Measurements from ENCODE around the gene TIMM13.
A peak's percentile ranks its signal among the peaks of the same experiment; 100 is the strongest.
"Not testable (repeated sequence)": the region's sequence is repeated elsewhere in the genome, so short reads cannot be mapped to it uniquely, and the experiment has no call there.

The TIMM13 gene

GRCh38 chr19:2394054-2394441 lies 33.3 kb downstream of the TIMM13 start:
- Histone ChIP-seq H3K27ac (peak overlapping the region; percentile 95), H3K27me3 (ENCODE audit: insufficient read depth, low read depth) (no peaks in the 10 kb centered on the region), H3K9ac (peak overlapping the region; percentile 63), H3K4me1 (ENCODE audit: low read depth, poor library complexity, severe bottlenecking) (peaks cover 47% of the 10 kb centered on the region), H3K36me3 (ENCODE audit: insufficient read depth) (no peaks in the 10 kb centered on the region), H2AFZ (ENCODE audit: low read depth) (peak overlapping the region; percentile 45), H3K4me3 (IDR thresholded peaks at IDR 0.05; ENCODE audit: insufficient read depth, low read depth, low read length) (no peak overlapping the region), H3K4me2 (peak overlapping the region; percentile 90), H3K79me2 (ENCODE audit: insufficient read depth, low read depth) (no peaks in the 10 kb centered on the region), H4K20me1 (ENCODE audit: insufficient read depth) (no peaks in the 10 kb centered on the region)
- no peak for TF ChIP-seq CTCF (conservative IDR thresholded peaks at IDR 0.05; ENCODE audit: low read depth, low read length)

- H2AFZ ChIP-seq (ENCODE audit: low read depth); H3K36me3 ChIP-seq (ENCODE audit: insufficient read depth); H3K79me2 ChIP-seq (ENCODE audit: insufficient read depth, low read depth); H3K4me3 ChIP-seq (IDR thresholded peaks at IDR 0.05; ENCODE audit: insufficient read depth, low read depth, low read length); H4K20me1 ChIP-seq (ENCODE audit: insufficient read depth); H3K27me3 ChIP-seq (ENCODE audit: insufficient read depth, low read depth): not testable (repeated sequence)
- Histone ChIP-seq H3K4me2 (peak overlapping the region; percentile 90; the same call in 1 of the 2 replicates), H3K27ac (peak overlapping the region; percentile 95; the same call in 1 of the 2 replicates), H3K4me1 (ENCODE audit: low read depth, poor library complexity, severe bottlenecking) (peaks cover 47% of the 10 kb centered on the region), H3K9ac (peak overlapping the region; percentile 63; the same call in 1 of the 2 replicates)
Observed at GRCh38 chr19:2392899-2393298, 34.5 kb downstream of the TIMM13 start.

GRCh38 chr19:2392366-2392765 lies 35.0 kb downstream of the TIMM13 start:
- TF ChIP-seq CTCF (conservative IDR thresholded peaks at IDR 0.05; ENCODE audit: low read depth, low read length), result no peak
- Histone ChIP-seq H3K4me1 (ENCODE audit: low read depth, poor library complexity, severe bottlenecking) (peaks cover 47% of the 10 kb centered on the region), H2AFZ (ENCODE audit: low read depth) (no peak overlapping the region), H3K4me3 (IDR thresholded peaks at IDR 0.05; ENCODE audit: insufficient read depth, low read depth, low read length) (no peak overlapping the region), H3K4me2 (no peak overlapping the region), H3K79me2 (ENCODE audit: insufficient read depth, low read depth) (no peaks in the 10 kb centered on the region), H4K20me1 (ENCODE audit: insufficient read depth) (no peaks in the 10 kb centered on the region), H3K9ac (no peak overlapping the region), H3K36me3 (ENCODE audit: insufficient read depth) (no peaks in the 10 kb centered on the region), H3K27ac (no peak overlapping the region), H3K27me3 (ENCODE audit: insufficient read depth, low read depth) (no peaks in the 10 kb centered on the region)

- Histone ChIP-seq H3K4me2 (no peak overlapping the region), H3K9ac (no peak overlapping the region), H3K27ac (no peak overlapping the region), H4K20me1 (ENCODE audit: insufficient read depth) (no peaks in the 10 kb centered on the region), H3K4me1 (ENCODE audit: low read depth, poor library complexity, severe bottlenecking) (peaks cover 47% of the 10 kb centered on the region), H3K79me2 (ENCODE audit: insufficient read depth, low read depth) (no peaks in the 10 kb centered on the region), H3K36me3 (ENCODE audit: insufficient read depth) (no peaks in the 10 kb centered on the region), H3K27me3 (ENCODE audit: insufficient read depth, low read depth) (no peaks in the 10 kb centered on the region), H2AFZ (ENCODE audit: low read depth) (no peak overlapping the region), H3K4me3 (IDR thresholded peaks at IDR 0.05; ENCODE audit: insufficient read depth, low read depth, low read length) (no peak overlapping the region)
- peak; percentile 87 for TF ChIP-seq CTCF (conservative IDR thresholded peaks at IDR 0.05; ENCODE audit: low read depth, low read length)
Observed at GRCh38 chr19:2391118-2391725, 36.2 kb downstream of the TIMM13 start.

GRCh38 chr19:2389594-2389993 lies 37.8 kb downstream of the TIMM13 start:
- Histone ChIP-seq H3K27ac (no peak overlapping the region), H3K79me2 (ENCODE audit: insufficient read depth, low read depth) (no peaks in the 10 kb centered on the region), H4K20me1 (ENCODE audit: insufficient read depth) (no peaks in the 10 kb centered on the region), H3K9ac (no peak overlapping the region), H3K4me3 (IDR thresholded peaks at IDR 0.05; ENCODE audit: insufficient read depth, low read depth, low read length) (no peak overlapping the region), H2AFZ (ENCODE audit: low read depth) (no peak overlapping the region), H3K36me3 (ENCODE audit: insufficient read depth) (no peaks in the 10 kb centered on the region), H3K4me2 (no peak overlapping the region), H3K4me1 (ENCODE audit: low read depth, poor library complexity, severe bottlenecking) (peaks cover 33% of the 10 kb centered on the region), H3K27me3 (ENCODE audit: insufficient read depth, low read depth) (no peaks in the 10 kb centered on the region; the same call in 1 of the 2 replicates)
- TF ChIP-seq CTCF (conservative IDR thresholded peaks at IDR 0.05; ENCODE audit: low read depth, low read length), result no peak
